GM19099 (cell line): ENCODE results near the gene PHRF1.

Experiments
- POLR2A ChIP-seq: IDR thresholded peaks from 3 replicates; pipeline ENCODE4 v1.6.1; 2011; ENCODE audit warnings: low read depth; ENCODE audit not compliant: insufficient read length; ENCODE audit errors: extremely low read depth

Gene PHRF1

DNA sequence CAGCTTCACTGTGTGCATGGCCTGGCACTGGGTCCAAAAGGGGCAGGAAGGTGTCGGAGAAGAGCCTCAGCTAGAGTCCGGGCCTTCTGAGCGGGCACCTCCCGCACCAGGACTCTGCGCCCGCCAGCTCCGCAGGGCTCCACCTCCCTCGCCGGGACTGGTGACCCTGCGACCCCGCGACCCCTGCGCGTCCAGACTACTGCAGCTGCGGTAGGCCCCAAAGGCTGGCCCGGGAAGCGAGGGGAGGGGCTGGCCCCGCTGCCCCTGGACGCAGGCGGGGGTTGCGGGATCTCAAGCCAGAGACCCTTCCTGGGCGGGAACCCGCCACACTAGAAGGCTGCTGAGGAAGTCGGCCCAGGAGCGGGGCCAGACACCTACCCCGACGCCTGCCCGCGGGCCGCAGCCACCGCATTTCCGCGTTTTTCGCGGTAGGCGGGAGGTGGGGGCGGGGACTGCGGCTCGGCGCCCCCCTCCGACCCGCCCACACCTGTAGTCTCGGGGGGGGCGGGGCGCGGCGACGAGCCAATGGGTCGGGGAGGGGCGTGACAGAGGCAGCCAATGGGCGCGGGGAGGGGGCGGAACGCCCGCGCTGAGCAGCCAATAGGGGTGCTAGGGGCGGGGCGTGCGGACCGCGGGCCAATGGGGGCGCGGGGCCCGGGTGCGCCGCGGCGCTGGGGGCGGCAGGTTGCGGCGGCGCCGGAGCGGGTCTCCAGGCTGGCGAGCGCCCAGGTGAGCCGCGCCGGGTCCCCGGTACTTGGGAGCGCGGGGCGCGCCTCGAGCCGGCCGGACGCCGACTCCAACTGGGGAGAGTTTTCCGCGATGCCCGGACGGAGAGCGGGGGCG lies 15.7 kb upstream of the PHRF1 start, which contains the start of the genes LMNTD2 and RASSF7:
LMNTD2 (minus strand) TSS at position 434 of the 843 bp plus-strand sequence; CDS start at position 412, 22 bp downstream.
RASSF7 (plus strand) TSS at position 666 of the 843 bp plus-strand sequence. CDS start 799 bp downstream, outside the sequence.
- peak; percentile 79 for TF ChIP-seq POLR2A

DNA sequence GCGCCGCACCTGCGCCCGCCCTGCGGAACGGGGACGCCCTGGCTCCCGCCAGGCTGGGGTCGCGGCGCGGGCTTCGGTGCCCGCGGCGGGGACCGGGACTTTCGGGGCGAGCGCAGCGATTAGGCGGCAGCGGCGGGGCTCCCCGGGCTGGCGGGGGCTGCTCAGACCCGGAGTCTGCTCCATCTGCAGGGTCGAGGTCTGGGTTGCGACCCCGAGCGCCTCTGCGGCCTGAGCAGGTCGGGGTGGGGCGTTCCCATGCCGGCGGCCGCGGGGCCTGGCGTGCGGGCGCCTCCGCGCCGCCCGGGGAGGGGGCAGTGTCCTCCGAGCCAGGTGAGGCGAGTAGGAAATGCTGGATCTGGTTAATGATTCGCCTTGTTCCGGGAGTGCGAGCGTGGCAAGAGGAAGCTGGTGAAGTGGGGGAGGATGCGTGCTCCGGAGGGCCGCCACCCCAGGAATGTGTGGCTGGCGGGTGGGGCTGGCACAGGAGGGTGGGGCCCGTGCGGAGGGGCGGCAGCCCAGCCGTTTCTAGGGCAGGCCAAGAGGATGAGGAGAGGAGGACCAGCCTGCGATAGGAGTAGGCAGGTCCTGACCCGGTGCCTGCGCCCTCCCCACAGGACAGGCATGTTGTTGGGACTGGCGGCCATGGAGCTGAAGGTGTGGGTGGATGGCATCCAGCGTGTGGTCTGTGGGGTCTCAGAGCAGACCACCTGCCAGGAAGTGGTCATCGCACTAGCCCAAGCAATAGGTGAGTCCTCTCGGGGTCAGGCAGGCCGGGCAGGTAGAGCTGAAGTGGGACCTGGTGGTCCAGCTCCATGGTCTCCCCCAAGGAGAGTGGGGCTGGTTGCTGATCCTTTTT lies 14.9 kb upstream of the PHRF1 start:
- no peak for TF ChIP-seq POLR2A

DNA sequence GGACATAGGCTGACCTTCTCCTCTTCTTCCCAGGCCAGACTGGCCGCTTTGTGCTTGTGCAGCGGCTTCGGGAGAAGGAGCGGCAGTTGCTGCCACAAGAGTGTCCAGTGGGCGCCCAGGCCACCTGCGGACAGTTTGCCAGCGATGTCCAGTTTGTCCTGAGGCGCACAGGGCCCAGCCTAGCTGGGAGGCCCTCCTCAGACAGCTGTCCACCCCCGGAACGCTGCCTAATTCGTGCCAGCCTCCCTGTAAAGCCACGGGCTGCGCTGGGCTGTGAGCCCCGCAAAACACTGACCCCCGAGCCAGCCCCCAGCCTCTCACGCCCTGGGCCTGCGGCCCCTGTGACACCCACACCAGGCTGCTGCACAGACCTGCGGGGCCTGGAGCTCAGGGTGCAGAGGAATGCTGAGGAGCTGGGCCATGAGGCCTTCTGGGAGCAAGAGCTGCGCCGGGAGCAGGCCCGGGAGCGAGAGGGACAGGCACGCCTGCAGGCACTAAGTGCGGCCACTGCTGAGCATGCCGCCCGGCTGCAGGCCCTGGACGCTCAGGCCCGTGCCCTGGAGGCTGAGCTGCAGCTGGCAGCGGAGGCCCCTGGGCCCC lies 14.1 kb upstream of the PHRF1 start:
- TF ChIP-seq POLR2A: no peak

DNA sequence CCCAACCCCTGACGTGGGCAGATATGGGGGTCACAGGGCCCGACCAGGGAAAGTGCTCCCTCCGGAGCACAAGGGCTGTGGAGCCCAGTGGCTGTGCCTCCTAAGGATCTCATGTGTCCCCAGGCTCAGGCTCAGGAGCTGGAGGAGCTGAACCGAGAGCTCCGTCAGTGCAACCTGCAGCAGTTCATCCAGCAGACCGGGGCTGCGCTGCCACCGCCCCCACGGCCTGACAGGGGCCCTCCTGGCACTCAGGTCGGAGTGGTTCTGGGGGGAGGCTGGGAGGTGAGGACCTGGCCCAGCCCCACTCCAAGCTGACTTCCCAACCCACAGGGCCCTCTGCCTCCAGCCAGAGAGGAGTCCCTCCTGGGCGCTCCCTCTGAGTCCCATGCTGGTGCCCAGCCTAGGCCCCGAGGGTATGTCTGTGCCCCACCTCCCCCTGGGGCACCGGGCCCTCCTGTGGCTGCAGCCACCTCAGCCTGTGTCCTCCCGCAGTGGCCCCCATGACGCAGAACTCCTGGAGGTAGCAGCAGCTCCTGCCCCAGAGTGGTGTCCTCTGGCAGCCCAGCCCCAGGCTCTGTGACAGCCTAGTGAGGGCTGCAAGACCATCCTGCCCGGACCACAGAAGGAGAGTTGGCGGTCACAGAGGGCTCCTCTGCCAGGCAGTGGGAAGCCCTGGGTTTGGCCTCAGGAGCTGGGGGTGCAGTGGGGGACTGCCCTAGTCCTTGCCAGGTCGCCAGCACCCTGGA lies 13.0 kb upstream of the PHRF1 start:
- TF ChIP-seq POLR2A: no peak

DNA sequence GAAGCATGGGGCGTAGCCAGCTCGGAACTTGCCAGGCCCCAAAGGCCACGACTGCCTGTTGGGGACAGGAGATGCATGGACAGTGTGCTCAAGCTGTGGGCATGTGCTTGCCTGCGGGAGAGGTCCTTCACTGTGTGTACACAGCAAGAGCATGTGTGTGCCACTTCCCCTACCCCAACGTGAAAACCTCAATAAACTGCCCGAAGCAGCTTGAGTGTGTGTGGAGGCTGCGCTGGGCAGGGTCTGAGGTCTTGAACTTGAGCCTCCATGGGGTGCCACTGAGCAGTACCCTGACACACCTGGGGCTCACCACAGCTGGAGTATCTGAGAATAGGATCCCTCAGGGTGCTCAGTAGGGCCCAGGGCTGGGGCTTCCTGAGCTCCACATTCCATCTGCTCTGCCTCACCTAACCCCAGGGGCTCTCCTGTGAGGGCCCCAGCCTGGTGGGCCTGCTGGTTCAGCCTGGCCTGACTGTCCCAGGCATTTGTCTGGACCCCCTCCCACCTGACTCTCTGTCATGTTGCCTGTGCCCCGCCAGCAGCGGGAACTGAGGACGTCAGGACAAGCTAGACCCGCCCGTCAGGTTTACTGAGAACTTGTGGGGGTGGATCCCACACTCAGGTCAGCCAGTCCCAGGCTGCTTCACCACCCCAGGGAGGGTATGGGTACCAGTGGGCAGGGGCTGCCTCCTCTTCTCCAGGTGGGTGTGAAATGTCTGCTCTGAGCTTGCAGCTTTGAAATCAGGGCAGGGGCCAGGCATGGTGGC lies 12.3 kb upstream of the PHRF1 start:
- no peak for TF ChIP-seq POLR2A

DNA sequence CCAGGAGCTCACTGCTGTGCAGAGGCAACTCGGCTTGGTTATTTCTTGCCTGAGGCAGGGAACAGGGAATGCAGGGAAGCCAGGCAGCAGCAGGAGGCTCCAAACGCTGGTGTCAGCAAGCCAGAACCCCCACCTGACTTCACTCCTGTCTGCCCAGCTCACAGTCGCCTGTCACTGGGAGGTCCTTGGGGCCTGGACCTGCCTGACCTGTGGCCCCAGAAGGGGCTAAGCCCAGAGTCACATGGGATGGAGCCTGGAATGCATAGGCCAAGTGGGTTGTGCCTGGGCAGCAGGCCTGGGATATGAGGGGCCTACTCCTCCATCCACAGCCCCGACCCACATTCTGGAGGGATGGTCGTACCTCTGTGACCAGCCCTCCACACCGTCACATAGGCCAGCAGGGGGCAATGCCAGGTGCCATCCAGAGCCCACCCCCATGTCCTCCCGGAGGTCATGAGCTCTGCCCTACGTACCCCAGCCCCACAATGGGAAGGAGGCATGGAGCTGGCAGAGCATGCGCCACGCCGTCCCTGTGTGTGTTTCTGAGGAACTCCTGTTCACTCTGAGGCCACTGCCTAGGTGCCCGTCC lies 10.3 kb upstream of the PHRF1 start:
- no peak for TF ChIP-seq POLR2A

DNA sequence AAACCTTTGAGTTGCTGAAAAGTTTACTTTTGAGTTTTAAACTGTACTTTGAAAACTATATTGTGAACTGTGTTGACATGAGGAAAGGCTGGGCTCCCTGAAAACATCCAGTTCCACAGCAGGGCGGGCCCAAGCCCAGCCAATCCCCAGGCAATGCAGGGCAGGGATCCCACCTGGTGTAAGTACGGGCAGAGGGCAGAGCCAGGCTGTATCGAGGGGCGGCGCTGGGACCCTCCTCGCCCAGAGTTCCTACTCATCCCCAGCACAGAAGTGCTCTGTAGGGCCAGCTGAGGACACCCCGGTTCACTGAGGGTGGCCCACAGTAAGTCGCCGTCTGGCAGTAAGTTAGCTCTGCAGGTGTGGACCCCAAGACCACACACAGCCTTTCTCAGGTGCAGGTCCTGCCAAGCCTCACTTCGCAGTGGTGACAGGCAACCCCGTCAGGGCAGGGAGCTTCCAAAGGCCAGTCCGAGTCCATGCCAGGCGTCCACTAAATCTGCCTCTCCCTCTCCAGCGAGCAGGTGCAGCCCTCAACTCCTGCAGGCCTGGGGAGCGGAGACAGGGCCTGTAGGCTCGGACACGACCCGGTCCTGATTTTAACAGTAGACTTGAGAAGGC lies 9.2 kb upstream of the PHRF1 start:
- no peak for TF ChIP-seq POLR2A

DNA sequence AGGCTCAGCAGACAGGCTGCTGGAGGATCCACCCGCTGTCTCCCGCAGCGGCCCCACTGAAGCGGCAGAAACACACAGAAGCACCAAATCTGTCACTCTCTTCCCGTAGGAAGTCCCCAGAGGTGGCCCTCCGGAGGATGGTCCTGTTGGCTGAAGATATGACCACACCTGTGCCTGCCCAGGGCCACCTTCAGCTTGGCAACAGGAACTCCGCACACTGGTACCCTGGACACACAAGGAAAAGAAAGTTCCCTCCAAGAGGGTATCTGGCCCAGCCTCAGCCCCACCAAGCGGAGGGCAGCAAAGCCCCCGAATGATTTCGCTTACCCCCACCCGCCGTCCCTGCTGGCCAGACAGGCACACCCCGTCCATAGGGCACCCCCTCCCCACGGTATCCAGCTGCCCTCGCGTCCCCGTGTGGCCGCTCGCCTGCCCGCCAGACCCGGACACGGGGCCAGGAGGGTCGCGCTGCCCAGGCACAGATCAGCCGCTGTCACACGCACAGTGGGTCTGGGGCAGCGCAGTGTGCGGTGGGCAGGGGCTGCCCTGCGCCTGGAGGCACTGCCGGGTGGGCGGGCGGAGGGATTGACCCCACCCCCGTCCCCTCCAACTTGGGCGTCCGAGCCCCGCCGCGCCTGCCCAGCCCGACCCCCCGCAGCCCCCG lies 8.5 kb upstream of the PHRF1 start:
- no peak for TF ChIP-seq POLR2A

DNA sequence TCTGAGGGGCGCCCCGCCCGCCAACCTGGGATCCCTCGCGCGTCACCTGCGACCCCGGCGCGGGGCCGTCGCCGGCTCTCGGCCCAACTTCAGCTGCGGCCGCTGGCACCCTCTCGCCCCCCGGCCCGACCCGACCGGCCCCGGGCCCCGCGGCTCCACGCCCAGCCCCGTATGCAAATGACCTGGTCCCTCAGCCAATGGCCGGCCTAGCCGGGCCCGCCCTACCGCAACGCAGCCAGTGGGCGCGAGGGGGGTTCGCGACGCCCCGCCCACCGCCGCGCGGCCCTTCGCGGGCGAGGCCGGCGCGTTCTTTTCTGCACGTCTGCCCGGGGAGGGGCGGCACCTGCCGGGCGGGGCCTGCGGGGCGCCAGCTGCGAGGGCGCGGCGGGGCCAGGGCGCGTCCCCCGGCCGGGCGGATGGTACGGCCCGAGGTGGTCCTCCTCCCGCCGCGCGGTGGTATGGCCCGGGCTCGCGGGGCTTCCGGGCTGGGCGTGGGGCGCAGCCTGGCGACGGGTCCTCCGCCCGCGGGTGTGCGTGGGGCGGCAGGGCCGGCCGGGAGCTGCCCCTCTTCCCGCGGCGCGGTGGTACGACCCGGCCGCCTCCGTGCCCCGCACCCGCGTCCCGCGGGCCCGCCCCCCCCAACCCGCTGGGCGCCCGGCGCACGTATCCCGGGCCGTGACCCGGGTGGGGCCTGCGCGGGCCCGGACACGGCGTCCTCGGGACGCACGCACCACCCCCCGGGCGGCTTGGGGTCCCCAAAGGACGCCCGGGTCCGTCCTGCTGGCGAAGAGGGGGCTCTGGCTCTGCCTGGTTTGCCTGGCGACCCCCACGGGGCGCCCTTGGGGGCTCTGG lies 7.7 kb upstream of the PHRF1 start:
- peak; percentile 66 for TF ChIP-seq POLR2A

DNA sequence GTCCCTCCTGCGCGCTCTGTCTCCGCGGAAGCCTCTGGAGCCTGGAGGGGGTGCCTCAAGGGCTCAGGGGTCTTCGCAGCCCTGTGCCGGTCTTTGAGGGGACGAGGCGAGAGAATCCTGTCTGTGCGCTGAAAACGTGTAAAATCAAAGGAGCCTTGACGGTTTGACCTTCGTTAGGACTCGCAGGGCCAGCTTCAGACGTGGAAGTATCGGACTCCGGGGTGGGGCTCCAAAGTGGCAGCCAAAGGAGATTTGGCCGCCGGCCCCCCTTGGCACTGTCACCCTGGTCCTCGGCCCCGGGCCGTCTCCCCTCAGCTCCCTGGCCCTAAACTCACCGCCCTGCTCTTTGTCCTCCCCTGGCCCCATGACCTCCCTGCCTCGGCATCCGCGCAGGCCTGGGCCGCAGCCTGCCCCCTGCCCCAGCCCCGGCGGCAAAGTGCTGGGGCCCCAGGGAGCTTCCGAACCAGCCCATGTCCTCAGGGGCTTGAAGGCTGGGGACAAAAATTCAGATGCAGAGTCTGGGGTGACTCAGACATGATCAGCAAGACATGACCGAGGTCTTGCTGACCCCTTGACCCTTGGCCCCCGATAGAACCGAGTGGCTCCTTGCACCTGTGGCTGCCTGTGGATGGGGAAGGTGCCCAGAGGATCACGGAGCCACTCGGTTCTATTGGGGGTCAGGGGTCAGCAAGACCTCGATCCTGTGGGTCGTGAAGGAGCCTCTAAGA lies 6.9 kb upstream of the PHRF1 start:
- no peak for TF ChIP-seq POLR2A

DNA sequence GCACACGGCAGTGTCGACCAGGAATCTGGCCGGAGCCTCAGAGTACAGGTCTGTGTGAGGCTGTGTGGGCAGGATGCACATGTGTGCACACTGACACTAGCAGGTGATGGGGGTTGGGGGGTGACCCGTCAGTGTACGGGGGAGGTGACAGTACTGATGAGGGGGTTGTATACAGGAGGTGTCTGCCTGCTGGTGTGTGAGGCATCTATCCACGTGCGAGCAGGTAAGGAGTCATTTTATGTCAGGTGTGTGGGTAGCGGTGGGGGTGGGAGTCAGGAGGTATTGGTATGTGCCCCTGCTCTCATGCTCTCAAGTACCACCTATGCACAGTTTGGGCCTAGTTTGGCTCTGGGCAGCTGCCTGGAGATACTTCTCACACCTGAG lies 4.5 kb upstream of the PHRF1 start:
- no peak for TF ChIP-seq POLR2A
